Measurements from ENCODE around the gene COQ5. TPM values are rescaled to one million over a fixed set of nuclear protein-coding genes. Genes with fewer than 3 reads are reported as not detected.

Gene COQ5
- total RNA-seq, 1 experiment from 2014 or later = 41.2 TPM

DNA sequence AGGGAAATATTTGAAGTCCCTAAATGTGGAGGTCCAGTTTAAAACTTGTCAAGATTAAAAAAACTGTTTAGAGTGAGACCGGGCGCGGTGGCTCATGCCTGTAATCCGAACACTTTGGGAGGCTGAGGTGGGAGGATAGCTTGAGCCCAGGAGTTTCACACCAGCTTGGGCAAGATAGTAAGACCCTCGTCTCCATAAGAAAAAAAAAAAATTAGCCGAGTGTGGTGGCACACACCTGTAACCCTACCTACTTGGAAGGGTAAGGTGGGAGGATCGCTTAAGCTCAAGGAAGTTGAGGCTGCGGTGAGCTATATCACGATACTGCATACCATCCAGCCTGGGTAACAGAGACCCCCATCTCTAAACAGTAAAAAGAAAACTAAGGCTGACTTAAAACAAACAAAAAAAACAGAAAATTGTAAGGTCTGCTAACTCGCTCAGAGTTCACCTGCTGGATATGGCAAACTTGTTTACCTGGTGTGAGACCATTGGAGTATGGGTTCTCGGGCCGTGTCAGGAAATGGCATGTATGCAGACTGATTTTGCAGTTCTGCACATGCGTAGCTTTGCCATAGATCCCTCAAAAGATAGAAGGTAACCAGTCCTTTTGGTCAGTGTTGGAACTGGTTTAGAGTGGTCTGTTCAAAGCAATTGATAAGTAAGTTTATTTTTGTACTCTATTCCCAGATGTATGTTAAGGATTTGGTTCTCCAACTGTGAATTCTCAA is 7.3 kb upstream of the COQ5 start:
- ChIA-PET POLR2A (ENCODE audit: unreplicated experiment) (interaction anchor here (0.6 to 0.7 kb wide), 2 partner anchors 36 to 45 kb away, joined by 3 read pairs; partner anchors contain the start of gene POP5), CTCF (interaction anchor here (0.5 kb wide), 1 partner anchor 9 kb away, joined by 3 read pairs; no protein-coding TSS in a partner anchor)
- Histone ChIP-seq H3F3A (ENCODE audit: low read length, unreplicated experiment) (peaks cover 18% of the 10 kb centered on the region), H3K79me2 (ENCODE audit: low read length) (peaks cover 73% of the 10 kb centered on the region), H3K9me2 (replicated peaks; ENCODE audit: low read length) (no peaks in the 10 kb centered on the region), H3K9ac (ENCODE audit: low read length) (peak overlapping the region; percentile 92), H3K4me2 (ENCODE audit: low read length) (peak overlapping the region; percentile 90), H4K20me1 (ENCODE audit: low read length) (peaks cover 51% of the 10 kb centered on the region), H3K36me3 (ENCODE audit: low read depth, low read length) (peaks cover 6% of the 10 kb centered on the region; the same call in 1 of the 2 replicates), H3K9me3 (ENCODE audit: low read length) (no peaks in the 10 kb centered on the region), H3K4me3 (ENCODE audit: low read length) (peak overlapping the region; percentile 92), H3K4me1 (ENCODE audit: insufficient read depth, low read length) (peaks cover 44% of the 10 kb centered on the region), H2AFZ (ENCODE audit: low read length) (no peak overlapping the region), H3K27ac (ENCODE audit: low read length) (peak overlapping the region; percentile 70; the same call in 1 of the 2 replicates), H3K27me3 (ENCODE audit: low read length) (no peaks in the 10 kb centered on the region)
- no TSS peak for BruUV-seq (replicated peaks)
- DNase-seq (peak; percentile 72), ATAC-seq (peak; percentile 16)
- intact Hi-C loops (cut with micrococcal nuclease) = loop anchor here (5.0 kb wide), 2 partner anchors 99 to 151 kb away; partner anchors contain the start of genes COX6A1 and MLEC
- no peak for TF ChIP-seq EZH2 (IDR thresholded peaks at IDR 0.05; ENCODE audit: low read length, unreplicated experiment)
- TF ChIP-seq EZH2phosphoT487 (IDR thresholded peaks at IDR 0.05; ENCODE audit: borderline replicate concordance, low read length) = no peak
- TF ChIP-seq, protein P1, sequence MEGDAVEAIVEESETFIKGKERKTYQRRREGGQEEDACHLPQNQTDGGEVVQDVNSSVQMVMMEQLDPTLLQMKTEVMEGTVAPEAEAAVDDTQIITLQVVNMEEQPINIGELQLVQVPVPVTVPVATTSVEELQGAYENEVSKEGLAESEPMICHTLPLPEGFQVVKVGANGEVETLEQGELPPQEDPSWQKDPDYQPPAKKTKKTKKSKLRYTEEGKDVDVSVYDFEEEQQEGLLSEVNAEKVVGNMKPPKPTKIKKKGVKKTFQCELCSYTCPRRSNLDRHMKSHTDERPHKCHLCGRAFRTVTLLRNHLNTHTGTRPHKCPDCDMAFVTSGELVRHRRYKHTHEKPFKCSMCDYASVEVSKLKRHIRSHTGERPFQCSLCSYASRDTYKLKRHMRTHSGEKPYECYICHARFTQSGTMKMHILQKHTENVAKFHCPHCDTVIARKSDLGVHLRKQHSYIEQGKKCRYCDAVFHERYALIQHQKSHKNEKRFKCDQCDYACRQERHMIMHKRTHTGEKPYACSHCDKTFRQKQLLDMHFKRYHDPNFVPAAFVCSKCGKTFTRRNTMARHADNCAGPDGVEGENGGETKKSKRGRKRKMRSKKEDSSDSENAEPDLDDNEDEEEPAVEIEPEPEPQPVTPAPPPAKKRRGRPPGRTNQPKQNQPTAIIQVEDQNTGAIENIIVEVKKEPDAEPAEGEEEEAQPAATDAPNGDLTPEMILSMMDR (conservative IDR thresholded peaks at IDR 0.05; ENCODE audit: low read depth, low read length) = no peak

DNA sequence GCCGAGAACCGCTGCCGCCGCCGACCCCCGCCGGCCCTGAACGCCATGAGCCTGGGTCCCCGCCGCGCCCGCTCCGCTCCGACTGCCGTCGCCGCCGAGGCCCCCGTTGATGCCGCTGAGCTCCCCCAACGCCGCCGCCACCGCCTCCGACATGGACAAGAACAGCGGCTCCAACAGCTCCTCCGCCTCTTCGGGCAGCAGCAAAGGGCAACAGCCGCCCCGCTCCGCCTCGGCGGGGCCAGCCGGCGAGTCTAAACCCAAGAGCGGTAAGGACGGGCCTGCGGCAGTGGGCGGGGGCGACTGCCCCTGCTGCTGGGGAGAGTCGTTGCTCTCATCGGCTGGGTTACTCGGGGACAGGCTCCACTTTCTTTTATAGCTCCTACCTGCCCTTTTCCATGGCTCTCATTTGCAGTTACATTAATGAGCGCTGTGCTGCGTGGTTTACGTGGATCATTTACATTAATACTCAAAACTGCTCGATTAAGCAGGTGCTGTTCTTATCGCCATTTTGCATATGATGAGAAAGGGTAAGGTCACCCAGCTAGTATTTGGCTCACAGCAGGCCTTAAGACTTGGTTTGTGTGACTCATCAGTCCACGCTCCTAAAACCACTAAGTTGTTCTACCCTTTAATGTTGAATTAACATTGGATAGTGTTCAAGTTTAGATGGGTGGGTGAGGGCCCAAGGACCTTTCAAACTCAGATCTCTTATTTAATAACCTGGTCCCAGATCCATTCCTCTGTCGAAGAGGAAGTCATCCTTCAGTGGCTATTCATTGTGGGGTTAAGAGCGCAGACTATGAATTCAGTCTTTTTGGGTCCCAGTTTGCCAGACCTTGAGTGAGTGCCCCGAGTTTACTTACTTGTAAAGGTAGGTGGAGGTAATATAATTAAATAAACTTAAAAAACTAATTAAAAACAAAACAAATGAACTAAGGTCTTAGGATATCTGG is 6.0 kb upstream of the COQ5 start:
- peak; percentile 89 for DNase-seq
- Histone ChIP-seq H3K27me3 (ENCODE audit: low read length) (no peaks in the 10 kb centered on the region), H3K36me3 (ENCODE audit: low read depth, low read length) (peaks cover 4% of the 10 kb centered on the region; the same call in 1 of the 2 replicates), H3F3A (ENCODE audit: low read length, unreplicated experiment) (peaks cover 18% of the 10 kb centered on the region), H3K4me2 (ENCODE audit: low read length) (peak overlapping the region; percentile 90), H2AFZ (ENCODE audit: low read length) (peak overlapping the region; percentile 87), H3K9ac (ENCODE audit: low read length) (peak overlapping the region; percentile 92), H4K20me1 (ENCODE audit: low read length) (peaks cover 46% of the 10 kb centered on the region), H3K9me2 (replicated peaks; ENCODE audit: low read length) (no peaks in the 10 kb centered on the region), H3K9me3 (ENCODE audit: low read length) (no peaks in the 10 kb centered on the region), H3K79me2 (ENCODE audit: low read length) (peaks cover 61% of the 10 kb centered on the region), H3K27ac (ENCODE audit: low read length) (peak overlapping the region; percentile 70), H3K4me1 (ENCODE audit: insufficient read depth, low read length) (peaks cover 36% of the 10 kb centered on the region), H3K4me3 (ENCODE audit: low read length) (peak overlapping the region; percentile 92)
- BruUV-seq (replicated peaks) = TSS peak; percentile 74
- TF ChIP-seq EZH2phosphoT487 (IDR thresholded peaks at IDR 0.05; ENCODE audit: borderline replicate concordance, low read length) = no peak
- TF ChIP-seq, protein P1 (conservative IDR thresholded peaks at IDR 0.05; ENCODE audit: low read depth, low read length) = no peak
- TF ChIP-seq EZH2 (IDR thresholded peaks at IDR 0.05; ENCODE audit: low read length, unreplicated experiment) = no peak
- CTCF ChIA-PET = interaction anchor here (0.6 to 0.8 kb wide), 2 partner anchors 25 to 35 kb away, joined by 3 to 5 read pairs; no protein-coding TSS in a partner anchor
- POLR2A ChIA-PET (ENCODE audit: unreplicated experiment) = no interaction called here
- peak; percentile 58 for ATAC-seq
- intact Hi-C loops (cut with micrococcal nuclease) = loop anchor here (2.0 to 5.0 kb wide), 3 partner anchors 38 to 152 kb away; partner anchors contain the start of genes COX6A1, DYNLL1 and MLEC

Data from PC-3 (cell line).